D341Med (cell line): Measurements from ENCODE around the gene APOBEC3G.
"Not testable (repeated sequence)": the region's sequence is repeated elsewhere in the genome, so short reads cannot be mapped to it uniquely, and the experiment has no call there.

ENCODE experiments used
- DNase-seq: peaks from one replicate; pipeline ENCODE4 v3.0.0; 2012; ENCODE audit warnings: low spot score

Gene APOBEC3G

DNA sequence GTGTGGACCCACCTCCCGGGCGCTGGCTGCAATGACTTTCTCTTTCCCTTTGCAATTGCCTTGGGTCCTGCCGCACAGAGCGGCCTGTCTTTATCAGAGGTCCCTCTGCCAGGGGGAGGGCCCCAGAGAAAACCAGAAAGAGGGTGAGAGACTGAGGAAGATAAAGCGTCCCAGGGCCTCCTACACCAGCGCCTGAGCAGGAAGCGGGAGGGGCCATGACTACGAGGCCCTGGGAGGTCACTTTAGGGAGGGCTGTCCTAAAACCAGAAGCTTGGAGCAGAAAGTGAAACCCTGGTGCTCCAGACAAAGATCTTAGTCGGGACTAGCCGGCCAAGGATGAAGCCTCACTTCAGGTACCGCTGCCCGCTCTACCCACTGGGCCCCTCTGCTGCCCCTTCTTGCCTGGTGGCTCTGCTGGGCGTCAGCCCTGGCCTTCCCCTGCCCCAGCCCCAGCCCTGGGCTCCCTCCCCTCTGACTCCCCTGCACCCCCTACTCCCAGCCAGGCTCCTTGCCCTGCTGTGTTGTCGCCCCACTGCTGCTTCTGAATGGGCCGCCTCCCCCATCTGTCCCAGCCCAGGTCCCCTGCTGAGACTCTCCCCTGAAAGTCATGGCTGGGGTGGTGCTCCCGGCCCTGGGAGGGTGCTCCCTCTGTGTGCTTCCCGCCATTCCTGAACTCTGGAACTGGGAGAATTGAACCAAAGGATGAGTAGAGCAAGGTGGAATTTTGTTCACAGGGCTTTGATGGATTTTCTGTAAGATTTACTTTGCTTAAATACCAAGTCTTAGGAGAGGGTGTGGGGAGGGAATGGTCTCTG, at the start of gene APOBEC3G:
TSS of gene APOBEC3G (plus strand) at position 250 of the 815 bp plus-strand sequence. CDS start at position 337, 87 bp downstream.
- DNase-seq = not testable (repeated sequence)

DNA sequence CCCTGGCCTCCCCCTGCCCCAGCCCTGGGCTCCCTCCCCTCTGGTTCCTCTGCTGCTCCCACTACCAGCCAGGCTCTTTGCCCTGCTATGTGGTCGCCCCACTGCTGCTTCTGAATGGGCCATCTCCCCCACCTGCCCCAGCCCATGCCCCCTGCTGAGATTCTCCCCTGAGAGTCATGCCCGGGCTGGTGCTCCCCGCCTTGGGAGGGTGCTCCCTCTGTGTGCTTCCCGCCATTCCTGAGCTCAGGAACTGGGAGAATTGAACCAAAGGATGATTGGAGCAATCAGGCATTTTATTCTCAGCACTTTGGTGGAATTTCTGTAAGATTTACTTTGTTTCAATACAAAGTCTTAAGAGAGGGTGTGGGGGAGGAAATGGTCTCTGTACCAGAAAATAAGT, 49.4 kb upstream of the APOBEC3G start:
- DNase-seq = no peak

DNA sequence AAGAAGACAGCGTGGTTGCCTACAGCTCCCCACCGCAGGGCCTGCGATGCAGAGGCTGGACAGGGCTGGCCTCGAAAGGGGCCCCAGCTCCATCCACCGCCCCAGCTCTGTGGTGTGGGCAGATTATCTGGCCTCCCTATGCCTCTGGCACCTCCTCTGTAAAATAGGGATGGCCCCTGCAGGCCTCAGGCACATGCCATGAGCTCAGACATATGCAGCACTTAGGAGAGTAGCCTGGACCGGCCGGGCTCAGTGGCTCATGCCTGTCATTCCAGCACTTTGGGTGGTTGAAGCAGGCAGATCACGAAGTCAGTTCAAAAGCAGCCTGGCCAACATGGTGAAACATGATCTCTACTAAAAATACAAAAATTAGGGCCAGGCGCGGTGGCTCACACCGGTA, 48.8 kb upstream of the APOBEC3G start:
- DNase-seq = no peak

DNA sequence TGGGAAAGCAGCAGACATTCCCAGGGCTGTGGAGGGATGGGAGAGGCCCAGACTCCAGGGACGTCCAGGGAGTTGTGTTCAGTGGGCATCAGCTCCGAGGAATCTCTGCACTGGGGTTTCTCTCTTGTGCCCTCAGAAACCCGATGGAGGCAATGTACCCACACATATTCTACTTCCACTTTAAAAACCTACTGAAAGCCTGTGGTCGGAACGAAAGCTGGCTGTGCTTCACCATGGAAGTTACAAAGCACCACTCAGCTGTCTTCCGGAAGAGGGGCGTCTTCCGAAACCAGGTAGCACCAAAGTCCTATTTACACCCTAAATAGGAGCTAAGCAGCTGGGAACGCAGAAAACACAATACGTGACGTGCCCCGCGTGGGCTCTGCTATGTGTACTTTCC, 47.8 kb upstream of the APOBEC3G start:
- DNase-seq = no peak

DNA sequence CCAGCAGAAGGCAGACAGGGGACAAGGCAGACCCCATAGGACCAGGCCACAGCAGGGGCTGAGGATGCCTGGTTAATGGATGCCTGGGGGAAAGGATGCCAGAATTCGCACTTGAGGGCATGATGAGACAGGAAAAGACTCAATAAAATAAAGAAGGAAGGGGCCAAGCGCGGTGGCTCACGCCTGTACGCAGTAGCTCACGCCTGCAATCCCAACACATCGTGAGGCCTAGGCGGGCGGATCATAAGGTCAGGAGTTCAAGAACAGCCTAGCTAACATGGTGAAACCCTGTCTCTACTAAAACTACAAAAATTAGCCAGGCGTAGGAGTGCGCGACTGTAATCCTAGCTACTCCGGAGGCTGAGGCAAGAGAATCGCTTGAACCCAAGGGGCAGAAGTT, 46.4 kb upstream of the APOBEC3G start:
- DNase-seq = no peak

DNA sequence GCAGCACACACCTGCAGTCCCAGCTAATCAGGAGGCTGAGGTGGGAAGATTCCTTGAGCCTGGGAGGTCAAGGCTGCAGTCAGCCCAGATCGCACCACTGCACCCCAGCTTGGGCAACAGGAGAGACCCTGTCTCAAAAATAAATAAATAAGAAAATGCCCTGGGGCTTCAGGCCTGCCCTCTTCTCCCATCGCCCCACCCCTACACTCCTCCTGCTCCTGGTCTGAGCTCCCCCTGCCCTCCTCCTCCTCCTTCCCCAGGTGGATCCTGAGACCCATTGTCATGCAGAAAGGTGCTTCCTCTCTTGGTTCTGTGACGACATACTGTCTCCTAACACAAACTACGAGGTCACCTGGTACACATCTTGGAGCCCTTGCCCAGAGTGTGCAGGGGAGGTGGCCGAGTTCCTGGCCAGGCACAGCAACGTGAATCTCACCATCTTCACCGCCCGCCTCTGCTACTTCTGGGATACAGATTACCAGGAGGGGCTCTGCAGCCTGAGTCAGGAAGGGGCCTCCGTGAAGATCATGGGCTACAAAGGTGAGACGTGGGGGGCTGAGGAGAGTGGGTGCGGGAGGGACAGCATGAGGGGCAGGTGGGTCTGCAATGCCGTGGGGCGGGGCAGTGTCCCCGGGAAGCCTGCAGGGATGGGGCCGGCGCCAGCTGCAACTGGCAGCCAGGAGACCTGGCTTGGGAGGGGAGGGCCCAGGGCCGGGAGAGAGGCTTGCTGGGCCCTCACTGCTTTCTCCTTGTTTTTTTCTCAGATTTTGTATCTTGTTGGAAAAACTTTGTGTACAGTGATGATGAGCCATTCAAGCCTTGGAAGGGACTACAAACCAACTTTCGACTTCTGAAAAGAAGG, 45.4 kb upstream of the APOBEC3G start:
- DNase-seq = not testable (repeated sequence)

DNA sequence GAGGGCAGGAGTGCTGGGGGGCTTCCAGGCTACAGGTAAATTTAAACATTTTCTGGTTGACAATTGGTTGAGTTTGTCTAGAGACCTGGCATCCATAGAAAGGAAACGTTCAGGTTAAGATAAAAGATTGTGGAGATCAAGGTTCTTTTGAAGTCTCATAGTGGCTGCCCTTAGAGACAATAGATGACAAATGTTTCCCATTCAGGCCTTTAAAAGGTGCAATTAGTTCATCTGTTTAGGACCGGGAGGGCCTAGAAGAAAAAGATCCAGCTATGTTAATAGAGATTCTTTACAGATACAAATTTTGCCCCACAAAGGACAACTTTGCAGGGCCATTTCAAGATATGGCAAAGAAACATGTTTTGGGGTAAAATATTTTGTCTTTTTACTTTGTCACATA, 40.0 kb upstream of the APOBEC3G start:
- DNase-seq = not testable (repeated sequence)

DNA sequence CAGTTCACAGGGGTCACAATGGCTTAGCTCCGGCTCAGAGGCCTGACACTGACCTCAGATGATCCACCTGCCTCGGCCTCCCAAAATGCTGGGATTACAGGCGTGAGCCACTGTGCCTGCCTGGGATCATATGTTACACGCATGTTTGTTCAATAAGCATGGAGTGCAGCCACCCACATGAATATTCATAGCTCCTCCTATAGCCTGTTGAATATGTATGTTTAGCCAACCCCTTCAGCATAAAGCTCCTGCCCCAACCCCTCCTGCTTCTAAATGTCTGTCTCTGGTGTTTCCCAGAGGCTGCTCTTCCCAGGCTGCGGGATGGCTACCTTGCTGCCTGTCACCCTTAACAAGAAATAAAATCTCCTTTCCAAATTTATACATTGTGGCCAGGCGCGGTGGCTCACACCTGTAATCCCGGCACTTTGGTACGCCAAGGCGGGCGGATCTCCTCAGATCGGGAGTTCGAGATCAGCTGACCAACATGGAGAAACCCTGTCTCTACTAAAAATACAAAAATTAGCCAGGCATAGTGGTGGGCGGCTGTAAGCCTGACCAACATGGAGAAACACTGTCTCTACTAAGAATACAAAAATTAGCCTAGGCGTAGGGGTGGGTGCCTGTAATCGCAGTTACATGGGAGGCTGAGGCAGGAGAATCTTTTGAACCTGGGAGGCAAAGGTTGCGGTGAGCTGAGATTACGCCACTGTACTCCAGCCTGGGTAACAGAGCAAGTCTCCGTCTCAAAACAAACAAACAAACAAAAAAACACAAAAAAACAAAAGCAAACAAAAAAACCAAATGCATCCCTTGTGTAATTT, 37.6 kb upstream of the APOBEC3G start:
- no peak for DNase-seq

DNA sequence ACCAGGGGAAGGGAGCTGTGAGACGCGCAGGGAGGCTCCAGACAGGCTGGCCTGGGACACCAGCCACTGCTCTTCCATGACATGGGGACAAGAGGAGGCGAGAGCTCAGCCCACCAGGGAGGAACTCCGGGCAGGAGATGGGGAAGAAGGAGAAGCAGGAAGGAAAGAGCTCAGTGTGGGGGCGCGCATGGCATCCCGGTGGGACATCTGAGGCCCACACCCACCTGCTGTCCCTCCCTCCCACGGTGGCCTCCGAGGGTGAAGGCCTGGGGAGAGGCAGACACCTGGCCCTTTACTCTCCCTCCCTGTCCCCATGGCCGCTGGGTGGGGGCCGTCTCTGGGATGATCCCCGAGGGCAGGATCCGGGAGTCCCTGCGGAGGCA, 36.9 kb upstream of the APOBEC3G start:
- not testable (repeated sequence) for DNase-seq

DNA sequence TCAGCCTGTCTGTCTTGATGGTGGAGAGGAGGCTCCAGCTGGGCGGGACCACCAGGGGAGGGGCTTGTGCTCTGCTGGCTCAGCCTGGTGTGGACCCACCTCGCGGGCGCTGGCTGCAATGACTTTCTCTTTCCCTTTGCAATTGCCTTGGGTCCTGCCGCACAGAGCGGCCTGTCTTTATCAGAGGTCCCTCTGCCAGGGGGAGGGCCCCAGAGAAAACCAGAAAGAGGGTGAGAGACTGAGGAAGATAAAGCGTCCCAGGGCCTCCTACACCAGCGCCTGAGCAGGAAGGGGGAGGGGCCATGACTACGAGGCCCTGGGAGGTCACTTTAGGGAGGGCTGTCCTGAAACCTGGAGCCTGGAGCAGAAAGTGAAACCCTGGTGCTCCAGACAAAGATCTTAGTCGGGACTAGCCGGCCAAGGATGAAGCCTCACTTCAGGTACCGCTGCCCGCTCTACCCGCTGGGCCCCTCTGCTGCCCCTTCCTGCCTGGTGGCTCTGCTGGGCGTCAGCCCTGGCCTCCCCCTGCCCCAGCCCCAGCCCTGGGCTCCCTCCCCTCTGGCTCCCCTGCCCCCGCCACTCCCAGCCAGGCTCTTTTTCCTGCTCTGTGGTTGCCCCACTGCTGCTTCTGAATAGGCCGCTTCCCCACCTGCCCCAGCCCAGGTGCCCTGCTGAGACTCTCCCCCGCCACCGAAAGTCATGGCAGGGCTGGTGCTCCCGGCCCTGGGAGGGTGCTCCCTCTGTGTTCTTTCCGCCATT, 36.4 kb upstream of the APOBEC3G start, which contains the start of gene APOBEC3F:
TSS of gene APOBEC3F (plus strand) at position 327 of the 759 bp plus-strand sequence. CDS start at position 424, 97 bp downstream.
- not testable (repeated sequence) for DNase-seq

DNA sequence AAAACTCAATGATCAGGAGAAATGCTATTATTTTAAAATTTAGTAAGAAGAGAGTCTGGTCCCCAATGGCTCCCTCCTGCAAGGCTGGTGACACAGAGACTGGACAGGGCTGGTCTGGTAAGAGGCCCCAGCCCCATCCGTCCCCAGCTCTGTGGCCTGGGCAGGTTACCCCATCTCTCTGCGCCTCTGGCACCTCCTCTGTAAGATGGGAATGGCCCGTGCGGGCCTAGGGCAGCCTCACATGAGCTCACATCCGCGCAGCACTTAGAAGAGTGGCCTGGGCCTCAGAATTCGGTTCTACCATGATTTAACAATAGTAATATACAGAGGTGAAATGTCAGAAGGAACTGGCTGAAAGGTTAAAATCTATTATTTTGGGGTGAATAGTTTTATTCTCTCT, 35.2 kb upstream of the APOBEC3G start:
- DNase-seq = no peak

DNA sequence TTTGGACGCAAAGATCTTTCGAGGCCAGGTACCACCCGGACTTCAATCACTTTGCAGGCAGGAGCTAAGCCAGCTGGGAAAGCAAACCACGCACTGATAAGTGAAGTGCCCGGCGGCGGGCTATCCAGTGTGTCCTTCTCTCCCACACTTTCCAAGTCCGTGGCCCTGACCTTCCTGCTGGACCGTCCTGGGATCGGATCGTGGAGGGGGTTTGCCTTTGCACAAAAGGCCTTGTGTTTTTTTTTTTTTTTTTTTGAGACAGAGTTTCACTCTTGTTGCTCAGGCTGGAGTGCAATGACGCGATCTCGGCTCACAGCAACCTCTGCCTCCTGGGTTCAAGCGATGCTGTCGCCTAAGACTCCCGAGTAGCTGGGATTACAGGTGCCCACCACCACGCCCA, 34.0 kb upstream of the APOBEC3G start:
- not testable (repeated sequence) for DNase-seq

DNA sequence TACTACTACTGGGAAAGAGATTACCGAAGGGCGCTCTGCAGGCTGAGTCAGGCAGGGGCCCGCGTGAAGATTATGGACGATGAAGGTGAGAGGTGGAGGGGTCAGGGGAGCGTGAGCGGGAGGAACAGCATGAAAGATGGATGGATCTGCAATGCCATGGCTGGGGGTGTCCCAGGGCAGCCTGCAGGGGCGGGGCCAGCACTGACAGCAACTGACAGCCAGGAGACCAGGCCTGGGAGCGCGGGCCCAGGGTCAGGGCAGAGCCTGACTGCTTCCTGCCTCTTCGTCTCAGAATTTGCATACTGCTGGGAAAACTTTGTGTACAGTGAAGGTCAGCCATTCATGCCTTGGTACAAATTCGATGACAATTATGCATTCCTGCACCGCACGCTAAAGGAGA, 31.9 kb upstream of the APOBEC3G start:
- DNase-seq = not testable (repeated sequence)

DNA sequence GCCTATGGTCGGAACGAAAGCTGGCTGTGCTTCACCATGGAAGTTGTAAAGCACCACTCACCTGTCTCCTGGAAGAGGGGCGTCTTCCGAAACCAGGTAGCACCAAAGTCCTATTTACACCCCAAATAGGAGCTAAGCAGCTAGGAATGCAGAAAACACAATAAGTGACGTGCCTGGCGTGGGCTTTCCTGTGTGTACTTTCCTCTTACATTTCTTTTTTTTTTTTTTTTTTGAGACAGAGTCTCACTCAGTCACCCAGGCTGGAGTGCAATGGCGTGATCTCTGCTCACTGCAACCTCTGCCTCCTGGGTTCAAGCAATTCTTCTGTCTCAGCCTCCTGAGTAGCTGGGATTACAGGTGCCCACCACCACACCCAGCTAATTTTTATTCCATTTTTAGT, 27.6 kb upstream of the APOBEC3G start:
- DNase-seq = not testable (repeated sequence)

DNA sequence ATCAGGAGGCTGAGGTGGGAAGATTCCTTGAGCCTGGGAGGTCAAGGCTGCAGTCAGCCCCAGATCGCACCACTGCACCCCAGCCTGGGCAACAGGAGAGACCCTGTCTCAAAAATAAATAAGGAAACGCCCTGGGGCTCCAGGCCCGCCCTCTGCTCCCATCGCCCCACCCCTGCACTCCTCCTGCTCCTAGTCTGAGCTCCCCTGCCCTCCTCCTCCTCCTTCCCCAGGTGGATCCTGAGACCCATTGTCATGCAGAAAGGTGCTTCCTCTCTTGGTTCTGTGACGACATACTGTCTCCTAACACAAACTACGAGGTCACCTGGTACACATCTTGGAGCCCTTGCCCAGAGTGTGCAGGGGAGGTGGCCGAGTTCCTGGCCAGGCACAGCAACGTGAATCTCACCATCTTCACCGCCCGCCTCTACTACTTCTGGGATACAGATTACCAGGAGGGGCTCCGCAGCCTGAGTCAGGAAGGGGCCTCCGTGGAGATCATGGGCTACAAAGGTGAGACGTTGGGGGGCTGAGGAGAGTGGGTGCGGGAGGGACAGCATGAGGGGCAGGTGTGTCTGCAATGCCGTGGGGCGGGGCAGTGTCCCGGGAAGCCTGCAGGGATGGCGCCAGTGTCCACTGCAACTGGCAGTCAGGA, 25.1 kb upstream of the APOBEC3G start:
- DNase-seq = not testable (repeated sequence)

DNA sequence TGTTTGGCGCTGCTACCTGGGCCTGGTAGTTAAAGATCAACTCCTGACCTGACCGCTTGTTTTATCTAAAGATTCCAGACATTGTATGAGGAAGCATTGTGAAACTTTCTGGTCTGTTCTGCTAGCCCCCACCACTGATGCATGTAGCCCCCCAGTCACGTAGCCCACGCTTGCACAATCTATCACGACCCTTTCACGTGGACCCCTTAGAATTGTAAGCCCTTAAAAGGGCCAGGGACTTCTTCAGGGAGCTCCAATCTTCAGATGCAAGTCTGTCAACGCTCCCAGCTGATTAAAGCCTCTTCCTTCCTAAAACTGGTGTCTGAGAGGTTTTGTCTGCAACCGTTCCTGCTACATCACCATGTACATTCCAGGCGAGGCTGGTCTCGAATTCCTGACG, 21.4 kb upstream of the APOBEC3G start:
- DNase-seq = no peak

DNA sequence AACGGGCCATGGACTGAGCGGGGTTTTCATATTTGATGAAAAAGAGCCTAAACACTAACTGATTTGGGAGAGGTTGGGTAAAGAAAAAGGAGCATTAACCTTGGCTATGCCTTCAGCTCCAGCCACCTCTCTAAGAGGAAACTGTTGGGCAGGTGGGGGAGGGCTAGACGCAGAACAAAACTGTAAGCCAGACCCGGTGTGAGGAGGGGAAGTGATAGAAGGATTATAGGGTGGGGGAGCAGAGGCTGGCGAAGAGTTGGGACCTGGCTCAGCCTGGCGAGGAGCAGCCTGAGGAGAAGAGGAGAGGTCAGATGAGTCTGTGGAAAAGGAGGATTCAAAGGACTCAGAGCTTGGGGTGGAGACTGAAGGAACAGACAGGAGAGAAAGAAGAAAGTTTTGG, 15.8 kb upstream of the APOBEC3G start:
- not testable (repeated sequence) for DNase-seq

DNA sequence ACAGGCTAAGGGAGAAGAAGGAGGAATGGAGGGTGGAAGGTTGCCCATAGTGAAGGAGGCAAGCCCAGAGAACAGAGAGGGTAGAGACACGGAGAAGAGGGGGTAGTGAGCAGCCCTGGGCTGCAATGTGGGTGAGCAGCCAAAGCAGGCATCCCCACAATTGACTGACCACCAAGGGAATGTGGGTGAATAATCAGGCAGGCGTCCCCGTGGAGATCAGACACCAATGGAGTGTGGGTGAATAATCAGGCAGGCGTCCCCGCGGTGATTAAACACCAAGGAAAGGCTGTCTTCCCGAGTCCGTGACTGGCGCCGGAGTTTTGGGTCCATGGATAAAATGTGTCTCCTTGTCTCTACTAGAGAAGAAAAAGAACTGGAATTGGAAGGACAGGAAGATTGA, 15.1 kb upstream of the APOBEC3G start:
- not testable (repeated sequence) for DNase-seq

DNA sequence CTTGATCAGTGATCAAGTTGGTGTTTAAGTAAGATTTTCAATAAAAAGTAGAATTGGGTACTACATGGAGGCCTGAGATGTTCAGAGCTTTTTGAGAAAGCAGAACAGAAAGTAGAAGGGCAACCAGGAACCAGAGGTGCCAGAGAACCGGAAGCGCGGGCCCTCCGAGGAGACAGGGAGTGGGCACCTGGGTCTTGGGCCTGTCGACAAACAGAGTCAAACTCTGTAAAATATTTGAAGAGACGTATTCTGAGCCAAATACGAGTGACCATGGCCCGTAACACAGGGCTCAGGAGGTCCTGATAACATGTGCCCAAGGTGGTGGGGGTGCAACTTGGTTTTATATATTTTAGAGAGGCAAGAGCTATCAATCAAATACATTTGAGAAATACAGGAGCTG, 13.2 kb upstream of the APOBEC3G start:
- DNase-seq = not testable (repeated sequence)

DNA sequence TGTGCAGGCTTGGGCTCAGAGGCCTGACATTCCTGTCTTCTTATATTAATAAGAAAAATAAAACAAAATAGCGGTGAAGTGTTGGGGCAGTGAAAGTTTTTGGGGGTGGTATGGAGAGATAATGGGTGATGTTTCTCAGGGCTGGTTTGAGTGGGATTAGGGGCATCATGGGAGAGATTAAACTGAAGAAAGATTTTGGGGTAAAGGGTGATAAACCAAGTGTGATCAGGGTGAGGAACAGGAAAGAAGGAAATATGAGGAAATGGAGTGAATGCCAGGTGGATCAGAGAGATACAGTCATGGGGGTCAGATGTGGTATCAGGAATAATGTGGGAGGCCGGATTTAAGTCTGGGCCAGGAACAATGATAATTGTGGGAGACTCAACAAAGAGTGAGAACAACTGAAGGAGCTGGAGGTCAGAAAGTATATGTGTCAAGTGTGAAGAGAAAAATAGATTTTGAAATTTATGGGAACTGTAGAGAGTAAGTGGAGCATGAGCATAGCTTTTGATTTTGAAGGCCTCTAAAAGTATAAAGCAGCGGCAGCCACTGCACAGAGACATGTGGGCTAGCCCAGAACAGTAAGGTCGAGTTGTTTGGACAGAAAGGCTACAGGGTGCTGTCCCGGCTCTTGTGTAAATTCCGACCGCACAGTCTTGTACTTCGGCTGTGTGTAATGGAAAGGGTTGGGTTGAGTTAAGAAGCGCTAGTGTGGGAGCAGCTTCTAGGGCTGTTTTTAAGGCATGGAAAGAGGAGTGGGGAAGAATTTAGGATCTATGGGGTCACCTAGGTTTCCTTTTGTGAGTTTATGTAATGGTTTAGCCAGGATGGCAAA, 10.4 kb upstream of the APOBEC3G start:
- not testable (repeated sequence) for DNase-seq
